Measurements from ENCODE around the gene OGFOD1. TPM values are rescaled to one million over a fixed set of nuclear protein-coding genes. Genes with fewer than 3 reads are reported as not detected.

The OGFOD1 gene
- total RNA-seq, 2 donors from 2014 or later = 6.6 to 15.6 TPM

DNA sequence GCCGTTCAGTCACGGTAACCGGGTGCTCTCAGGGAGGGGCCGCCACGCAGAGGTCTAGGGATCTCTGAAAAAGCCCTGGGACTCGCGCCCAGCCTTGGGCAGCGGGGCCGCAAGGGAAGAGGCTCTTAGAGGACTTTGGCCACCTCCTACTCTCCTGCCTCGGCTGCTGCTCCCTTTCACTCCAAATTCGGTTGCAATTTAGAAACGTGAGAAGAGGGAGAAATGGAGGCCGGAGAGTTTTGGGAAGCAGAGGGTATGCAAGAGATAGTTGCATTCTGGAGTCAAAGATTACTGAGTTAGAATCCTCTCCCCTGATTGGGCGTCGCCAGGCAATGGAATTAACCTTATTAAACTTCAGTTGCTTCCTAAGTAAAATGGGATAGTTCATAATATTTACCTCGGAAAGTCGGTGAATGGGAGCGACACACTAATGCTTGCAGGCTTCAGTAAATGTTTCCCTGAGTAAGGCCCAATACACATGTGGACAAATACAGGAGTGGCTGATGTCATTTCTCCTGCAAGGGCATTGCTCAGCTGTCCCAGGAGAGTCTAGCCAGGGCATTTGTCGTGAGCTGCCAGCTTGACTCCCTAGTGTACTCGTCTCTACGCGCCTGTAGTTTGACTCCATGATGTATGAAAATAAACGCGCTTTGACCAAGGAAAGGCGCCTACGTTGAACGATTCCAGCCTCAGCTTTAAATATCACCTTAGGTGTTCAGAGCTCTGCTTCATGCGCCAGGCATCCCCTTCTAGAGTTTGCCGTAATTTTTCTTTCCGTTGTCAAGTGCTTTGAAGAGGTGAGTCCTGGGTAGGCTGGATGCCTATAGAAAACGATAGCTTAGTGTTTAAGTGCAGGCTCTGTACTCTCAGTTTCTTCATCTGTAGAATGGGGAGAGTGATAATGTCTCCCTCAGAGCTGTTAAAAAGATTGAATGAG, 667 bp downstream of the OGFOD1 start:
- 3 to 5% methylated on average over 22 to 31 of the region's 31 CpGs for WGBS, 2 donors
- ATAC-seq (peak; percentile 58), DNase-seq (peak; percentile 53 to 69 (median 64))
- Histone ChIP-seq H3K27me3 (no peaks in the 10 kb centered on the region), H3K9me3 (no peaks in the 10 kb centered on the region), H3K27ac (peak overlapping the region; percentile 57 to 87 (median 82)), H3K4me1 (peaks cover 44% of the 10 kb centered on the region), H3K36me3 (replicated peaks in 1 of 2; ENCODE audit: insufficient read depth in 1 of 2, low read depth in 2 of 2) (peaks cover 0 to 8% of the 10 kb centered on the region in 2 donors), H3K4me3 (peak overlapping the region; percentile 87 to 94)
- intact Hi-C loops (cut with DNase I) = no loop called here
- TF ChIP-seq POLR2A (IDR thresholded peaks at IDR 0.05) = no peak
- TF ChIP-seq, protein P1, sequence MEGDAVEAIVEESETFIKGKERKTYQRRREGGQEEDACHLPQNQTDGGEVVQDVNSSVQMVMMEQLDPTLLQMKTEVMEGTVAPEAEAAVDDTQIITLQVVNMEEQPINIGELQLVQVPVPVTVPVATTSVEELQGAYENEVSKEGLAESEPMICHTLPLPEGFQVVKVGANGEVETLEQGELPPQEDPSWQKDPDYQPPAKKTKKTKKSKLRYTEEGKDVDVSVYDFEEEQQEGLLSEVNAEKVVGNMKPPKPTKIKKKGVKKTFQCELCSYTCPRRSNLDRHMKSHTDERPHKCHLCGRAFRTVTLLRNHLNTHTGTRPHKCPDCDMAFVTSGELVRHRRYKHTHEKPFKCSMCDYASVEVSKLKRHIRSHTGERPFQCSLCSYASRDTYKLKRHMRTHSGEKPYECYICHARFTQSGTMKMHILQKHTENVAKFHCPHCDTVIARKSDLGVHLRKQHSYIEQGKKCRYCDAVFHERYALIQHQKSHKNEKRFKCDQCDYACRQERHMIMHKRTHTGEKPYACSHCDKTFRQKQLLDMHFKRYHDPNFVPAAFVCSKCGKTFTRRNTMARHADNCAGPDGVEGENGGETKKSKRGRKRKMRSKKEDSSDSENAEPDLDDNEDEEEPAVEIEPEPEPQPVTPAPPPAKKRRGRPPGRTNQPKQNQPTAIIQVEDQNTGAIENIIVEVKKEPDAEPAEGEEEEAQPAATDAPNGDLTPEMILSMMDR (IDR thresholded peaks at IDR 0.05) = no peak

DNA sequence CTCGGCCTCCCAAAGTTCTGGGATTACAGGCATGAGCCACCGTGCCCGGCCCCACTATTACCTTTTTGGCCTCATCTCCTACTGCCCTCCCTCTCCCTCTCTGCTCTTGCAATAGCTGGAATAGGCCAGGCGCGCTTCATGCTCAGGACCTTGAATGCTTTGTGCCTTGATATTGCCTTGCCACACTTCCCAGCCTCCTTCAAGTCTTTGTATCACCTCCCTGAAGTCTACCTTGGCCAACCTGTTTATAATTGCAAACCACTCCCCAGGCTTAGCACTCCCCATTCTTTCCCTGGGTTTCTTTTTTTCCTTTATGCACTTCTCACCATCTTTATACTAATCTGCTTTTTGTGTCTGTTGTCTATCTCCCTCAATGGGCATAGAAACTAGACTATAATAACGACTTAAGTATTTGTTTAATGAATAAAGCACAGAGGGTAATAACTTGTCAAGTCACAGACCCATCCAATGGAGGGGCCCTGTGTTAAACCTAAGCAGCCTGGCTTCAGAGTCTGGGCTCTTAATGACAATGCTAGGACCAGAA, 6.6 kb downstream of the OGFOD1 start:
- TF ChIP-seq, protein P1 (IDR thresholded peaks at IDR 0.05) = no peak
- TF ChIP-seq POLR2A (IDR thresholded peaks at IDR 0.05) = no peak
- Histone ChIP-seq H3K36me3 (replicated peaks in 1 of 2; ENCODE audit: insufficient read depth in 1 of 2, low read depth in 2 of 2) (peaks cover 0 to 8% of the 10 kb centered on the region in 2 donors), H3K27me3 (no peaks in the 10 kb centered on the region), H3K4me1 (peaks cover 2% of the 10 kb centered on the region), H3K27ac (no peak overlapping the region), H3K4me3 (no peak overlapping the region), H3K9me3 (no peaks in the 10 kb centered on the region)
- 87 to 88% methylated on average over 6 of the region's 6 CpGs for WGBS, 2 donors
- no peak for DNase-seq
- ATAC-seq = no peak
- intact Hi-C loops (cut with DNase I) = no loop called here

DNA sequence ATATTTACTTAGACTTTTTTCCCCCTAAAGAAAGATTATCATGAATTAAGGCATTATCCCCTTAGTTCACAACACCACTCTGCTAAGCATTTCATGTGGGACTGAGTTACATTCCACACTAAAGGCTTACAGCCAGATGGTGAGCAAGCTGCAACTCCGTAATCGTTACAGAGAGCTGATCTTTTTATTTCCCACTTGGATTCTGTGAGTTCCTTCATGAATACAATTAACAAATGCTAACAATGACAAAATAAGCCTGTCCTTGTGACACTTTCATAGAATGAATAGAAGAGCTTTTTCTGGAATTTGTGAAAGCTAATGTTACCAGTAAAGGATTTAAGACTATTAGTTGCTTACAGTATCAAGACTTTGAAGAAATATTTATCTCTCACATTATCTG, 8.7 kb downstream of the OGFOD1 start:
- TF ChIP-seq POLR2A (IDR thresholded peaks at IDR 0.05) = no peak
- TF ChIP-seq, protein P1 (IDR thresholded peaks at IDR 0.05) = no peak
- Histone ChIP-seq H3K4me1 (no peaks in the 10 kb centered on the region), H3K4me3 (no peak overlapping the region), H3K36me3 (replicated peaks in 1 of 2; ENCODE audit: insufficient read depth in 1 of 2, low read depth in 2 of 2) (peaks cover 0 to 7% of the 10 kb centered on the region in 2 donors), H3K9me3 (no peaks in the 10 kb centered on the region), H3K27ac (no peak overlapping the region), H3K27me3 (no peaks in the 10 kb centered on the region)
- WGBS, 2 donors = 87 to 91% methylated on average over 2 of the region's 2 CpGs
- ATAC-seq (no peak), DNase-seq (no peak)
- intact Hi-C loops (cut with DNase I) = no loop called here

DNA sequence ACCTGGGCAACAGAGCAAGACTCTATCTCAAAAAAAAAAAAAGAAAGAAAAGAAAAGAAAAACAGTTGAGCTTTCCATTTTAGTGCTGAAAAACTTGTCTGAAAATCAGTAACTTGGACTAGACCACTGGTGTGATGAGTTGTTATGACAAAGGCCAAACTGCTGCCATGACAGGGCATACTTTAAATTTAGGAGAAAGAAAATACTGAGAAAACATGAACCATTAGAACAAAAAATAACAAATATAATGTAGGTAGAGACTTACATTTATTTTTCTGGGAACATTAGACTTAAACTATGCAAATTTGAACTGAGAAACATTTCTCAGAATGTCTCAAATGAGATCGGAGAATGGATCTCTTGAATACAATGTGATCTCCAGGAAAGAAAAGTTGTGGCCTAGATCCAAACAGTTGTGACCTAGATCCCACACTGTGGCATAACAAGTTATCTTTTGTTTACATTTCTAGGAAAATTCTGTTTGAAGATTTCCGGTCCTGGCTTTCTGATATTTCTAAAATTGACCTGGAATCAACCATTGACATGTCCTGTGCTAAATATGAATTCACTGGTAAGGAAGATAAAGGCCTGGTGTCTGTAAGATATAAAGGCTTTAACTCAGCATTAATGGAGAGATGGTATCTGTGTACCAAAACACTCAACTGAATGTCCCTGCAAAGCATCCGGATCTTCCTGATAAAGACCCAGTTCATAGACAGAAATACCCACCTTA, 10.9 kb downstream of the OGFOD1 start:
- no peak overlapping the region for H3K27ac ChIP-seq
- no peak overlapping the region for H3K4me3 ChIP-seq
- no peak for ATAC-seq
- TF ChIP-seq POLR2A (IDR thresholded peaks at IDR 0.05) = no peak
- TF ChIP-seq, protein P1 (IDR thresholded peaks at IDR 0.05) = no peak
- intact Hi-C loops (cut with DNase I) = no loop called here
- 50 to 55% methylated on average over 3 of the region's 3 CpGs for WGBS, 2 donors
- H3K9me3 ChIP-seq = no peaks in the 10 kb centered on the region
- no peaks in the 10 kb centered on the region for H3K4me1 ChIP-seq
- H3K36me3 ChIP-seq (replicated peaks in 1 of 2; ENCODE audit: insufficient read depth in 1 of 2, low read depth in 2 of 2) = peaks cover 0 to 9% of the 10 kb centered on the region in 2 donors
- DNase-seq = no peak
- no peaks in the 10 kb centered on the region for H3K27me3 ChIP-seq

All from body of pancreas (tissue), 4 donors.